Measurements from ENCODE around the gene TBX3. TPM values are rescaled to one million over a fixed set of nuclear protein-coding genes. Genes with fewer than 3 reads are reported as not detected.
"Not testable (repeated sequence)": the region's sequence is repeated elsewhere in the genome, so short reads cannot be mapped to it uniquely, and the experiment has no call there.

Gene TBX3
- total RNA-seq (1 to 10 TPM; 8.4 to 8.7 TPM), polyA plus RNA-seq (ENCODE audit: insufficient read depth, low read depth, low replicate concordance) (4.0 TPM)
- long read RNA-seq, donor 1, full-length matches to known transcripts = 11 of 11 reads
- long read RNA-seq, donor 1, partial matches to known transcripts = 0 of 11 reads
- long read RNA-seq, donor 1, other reads (novel, unspliced or antisense) = 0 of 11 reads
- long read RNA-seq, donor 2, full-length matches to known transcripts = 6 of 6 reads
- long read RNA-seq, donor 2, partial matches to known transcripts = 0 of 6 reads
- long read RNA-seq, donor 2, other reads (novel, unspliced or antisense) = 0 of 6 reads

DNA sequence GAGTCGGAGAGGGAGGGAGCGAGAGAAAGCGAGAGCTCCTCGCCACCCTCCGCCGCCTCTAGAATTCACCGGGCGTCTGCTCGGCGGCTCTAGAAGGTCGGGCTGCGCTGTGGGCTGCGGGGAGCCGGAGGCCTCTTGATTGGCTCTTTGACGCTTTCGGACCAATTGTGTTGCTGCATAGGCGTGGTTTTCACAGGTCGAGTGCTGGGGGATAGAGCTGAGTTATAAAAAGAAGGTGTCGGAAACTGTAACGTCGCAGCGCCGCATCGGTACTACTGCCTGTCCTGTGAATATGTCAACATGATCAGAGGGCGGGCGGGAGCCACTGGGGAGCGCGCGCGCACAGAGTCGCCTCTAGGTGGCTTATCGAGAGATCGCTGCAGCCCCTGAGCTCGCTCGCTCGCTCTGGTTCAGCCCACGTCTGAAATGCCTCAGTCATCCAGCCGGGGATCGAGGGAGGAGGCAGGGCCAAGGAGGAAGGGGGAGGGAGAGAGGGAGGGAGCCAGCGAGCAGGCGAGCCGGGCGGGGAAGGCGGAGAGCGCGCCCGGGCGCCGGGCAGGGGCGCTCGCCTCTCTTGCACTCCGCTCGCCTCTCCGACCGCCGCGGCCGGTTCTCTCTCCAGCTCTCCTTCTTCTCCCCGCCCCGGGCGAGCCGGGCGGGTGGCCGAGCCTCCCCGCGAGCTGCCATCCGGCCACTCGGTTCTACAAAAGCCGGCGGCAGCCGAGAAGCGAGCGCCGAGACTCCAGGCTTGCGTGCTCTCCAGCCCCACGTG is at the start of gene TBX3:
TSS of gene TBX3 (minus strand) at position 78 of the 772 bp plus-strand sequence. CDS start 975 bp downstream, outside the sequence.
- H3K27ac ChIP-seq = peak within 1 kb of the TSS; percentile 92 to 93
- no peaks in the 10 kb centered on the region for H3K27me3 ChIP-seq
- peak within 1 kb of the TSS; percentile 73 to 82 for H3K4me3 ChIP-seq
- H3K9me3 ChIP-seq = no peaks in the 10 kb centered on the region
- 0% methylated on average over 31 to 76 of the region's 76 CpGs for WGBS, 2 donors
- intact Hi-C loops (cut with DNase I; ENCODE audit: low total_unique reads) = no loop called here
- TF ChIP-seq, protein P1, sequence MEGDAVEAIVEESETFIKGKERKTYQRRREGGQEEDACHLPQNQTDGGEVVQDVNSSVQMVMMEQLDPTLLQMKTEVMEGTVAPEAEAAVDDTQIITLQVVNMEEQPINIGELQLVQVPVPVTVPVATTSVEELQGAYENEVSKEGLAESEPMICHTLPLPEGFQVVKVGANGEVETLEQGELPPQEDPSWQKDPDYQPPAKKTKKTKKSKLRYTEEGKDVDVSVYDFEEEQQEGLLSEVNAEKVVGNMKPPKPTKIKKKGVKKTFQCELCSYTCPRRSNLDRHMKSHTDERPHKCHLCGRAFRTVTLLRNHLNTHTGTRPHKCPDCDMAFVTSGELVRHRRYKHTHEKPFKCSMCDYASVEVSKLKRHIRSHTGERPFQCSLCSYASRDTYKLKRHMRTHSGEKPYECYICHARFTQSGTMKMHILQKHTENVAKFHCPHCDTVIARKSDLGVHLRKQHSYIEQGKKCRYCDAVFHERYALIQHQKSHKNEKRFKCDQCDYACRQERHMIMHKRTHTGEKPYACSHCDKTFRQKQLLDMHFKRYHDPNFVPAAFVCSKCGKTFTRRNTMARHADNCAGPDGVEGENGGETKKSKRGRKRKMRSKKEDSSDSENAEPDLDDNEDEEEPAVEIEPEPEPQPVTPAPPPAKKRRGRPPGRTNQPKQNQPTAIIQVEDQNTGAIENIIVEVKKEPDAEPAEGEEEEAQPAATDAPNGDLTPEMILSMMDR (IDR thresholded peaks at IDR 0.05) = peak in 2 of 3 experiments; percentile 36 to 46
- peak; percentile 62 for TF ChIP-seq POLR2A (IDR thresholded peaks at IDR 0.05)
- no peaks in the 10 kb centered on the region for H3K36me3 ChIP-seq (ENCODE audit: low read depth, missing control alignments)
- peaks cover 2% of the 10 kb centered on the region for H3K4me1 ChIP-seq
- DNase-seq = peak; percentile 96

DNA sequence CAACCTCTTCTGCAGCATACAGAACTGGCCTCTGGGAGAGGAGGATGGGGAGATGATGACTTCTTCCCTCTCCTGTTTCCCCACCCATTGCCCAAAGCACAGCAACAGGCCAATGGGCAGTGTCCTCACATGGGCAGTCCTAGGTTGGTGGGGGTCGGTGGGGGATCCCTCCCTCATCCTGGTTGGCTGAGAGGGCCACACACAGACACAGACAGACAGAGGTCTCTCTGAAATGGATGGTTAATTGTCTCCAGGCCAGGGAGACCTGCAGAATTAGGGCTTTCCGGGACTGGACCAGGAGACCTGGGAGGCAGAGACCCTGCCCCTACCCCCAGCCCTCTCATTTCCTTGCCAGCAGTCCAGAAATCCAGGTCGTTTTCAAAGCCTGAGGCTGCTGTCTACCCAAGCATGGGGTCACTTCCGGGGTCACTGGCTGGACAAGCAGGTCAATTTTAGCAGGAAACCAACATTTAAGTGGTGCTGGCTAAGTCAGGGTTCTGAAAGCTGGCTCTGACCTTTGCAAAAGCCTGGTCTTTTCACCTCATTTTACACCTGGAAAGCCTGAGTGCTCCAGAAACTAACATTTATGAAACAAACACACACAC is 48.6 kb upstream of the TBX3 start:
- intact Hi-C loops (cut with DNase I; ENCODE audit: low total_unique reads) = no loop called here
- WGBS, 2 donors = 51 to 61% methylated on average over 2 to 4 of the region's 4 CpGs
- TF ChIP-seq POLR2A (IDR thresholded peaks at IDR 0.05) = no peak
- TF ChIP-seq, protein P1 (IDR thresholded peaks at IDR 0.05) = no peak
- Histone ChIP-seq H3K4me1 (peaks cover 6% of the 10 kb centered on the region), H3K4me3 (no peak overlapping the region), H3K9me3 (no peaks in the 10 kb centered on the region), H3K27ac (no peak overlapping the region), H3K36me3 (ENCODE audit: low read depth, missing control alignments) (no peaks in the 10 kb centered on the region), H3K27me3 (no peaks in the 10 kb centered on the region)
- DNase-seq = no peak

DNA sequence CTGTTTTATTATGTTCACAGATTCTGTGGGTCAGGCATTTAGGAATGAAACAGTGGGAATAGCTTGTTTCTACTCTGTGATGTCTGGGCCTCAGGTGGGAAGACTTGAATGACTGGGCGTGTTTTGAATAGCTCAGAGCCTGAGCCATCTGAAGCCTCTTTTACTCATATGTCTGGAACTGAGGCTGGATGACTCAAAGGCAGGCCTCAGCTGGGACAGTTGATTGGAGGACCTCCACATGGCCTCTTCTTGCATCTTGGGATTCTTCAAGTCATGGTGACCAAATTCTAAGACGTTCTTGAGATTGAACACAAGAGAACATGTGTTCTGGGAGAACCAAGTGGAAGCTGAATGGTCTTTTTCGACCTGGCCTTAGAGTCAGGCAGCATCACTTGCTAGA is 45.8 kb upstream of the TBX3 start:
- 92 to 93% methylated on average over 3 of the region's 3 CpGs for WGBS, 2 donors
- no peak overlapping the region for H3K4me3 ChIP-seq
- H3K4me1 ChIP-seq = no peaks in the 10 kb centered on the region
- no peak for TF ChIP-seq POLR2A (IDR thresholded peaks at IDR 0.05)
- no peak for DNase-seq
- H3K27me3 ChIP-seq = no peaks in the 10 kb centered on the region
- no peak overlapping the region for H3K27ac ChIP-seq
- intact Hi-C loops (cut with DNase I; ENCODE audit: low total_unique reads) = no loop called here
- H3K9me3 ChIP-seq = no peaks in the 10 kb centered on the region
- H3K36me3 ChIP-seq (ENCODE audit: low read depth, missing control alignments) = no peaks in the 10 kb centered on the region

DNA sequence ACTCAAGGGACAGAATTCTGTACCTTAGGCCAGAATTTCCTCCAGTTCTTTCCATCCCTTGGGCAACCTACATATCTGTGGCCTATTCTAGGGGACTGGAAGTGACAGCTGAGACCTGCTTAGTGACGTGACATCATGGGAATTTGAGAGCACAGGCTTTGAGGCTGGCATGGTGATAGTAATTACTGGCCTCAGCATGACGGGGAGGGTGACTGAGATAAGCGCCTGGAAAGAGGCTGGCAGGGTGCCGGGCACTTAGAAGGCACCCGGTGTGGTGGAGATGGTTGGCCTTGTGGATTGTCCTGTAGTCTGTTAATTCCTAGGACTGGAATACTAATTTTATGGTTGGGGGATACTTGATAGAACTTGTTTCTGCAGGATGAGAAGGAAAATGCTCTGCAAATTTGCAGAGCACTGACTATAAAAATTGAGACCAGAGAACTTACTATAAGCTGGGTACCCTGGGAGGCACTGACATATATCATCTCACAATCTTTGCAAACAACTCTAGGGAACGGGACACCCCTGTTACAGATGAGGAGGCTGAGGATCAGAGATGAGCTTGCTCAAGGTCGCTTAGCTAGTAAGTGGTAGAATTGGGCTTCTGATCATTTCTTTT is 42.2 kb upstream of the TBX3 start:
- DNase-seq = peak; percentile 62
- H3K9me3 ChIP-seq = no peaks in the 10 kb centered on the region
- WGBS, 2 donors = 58 to 71% methylated on average over 6 to 7 of the region's 7 CpGs
- H3K27ac ChIP-seq = no peak overlapping the region
- H3K4me1 ChIP-seq = no peaks in the 10 kb centered on the region
- H3K4me3 ChIP-seq = no peak overlapping the region
- H3K36me3 ChIP-seq (ENCODE audit: low read depth, missing control alignments) = no peaks in the 10 kb centered on the region
- H3K27me3 ChIP-seq = no peaks in the 10 kb centered on the region
- TF ChIP-seq, protein P1 (IDR thresholded peaks at IDR 0.05) = no peak
- TF ChIP-seq POLR2A (IDR thresholded peaks at IDR 0.05) = no peak
- intact Hi-C loops (cut with DNase I; ENCODE audit: low total_unique reads) = no loop called here

DNA sequence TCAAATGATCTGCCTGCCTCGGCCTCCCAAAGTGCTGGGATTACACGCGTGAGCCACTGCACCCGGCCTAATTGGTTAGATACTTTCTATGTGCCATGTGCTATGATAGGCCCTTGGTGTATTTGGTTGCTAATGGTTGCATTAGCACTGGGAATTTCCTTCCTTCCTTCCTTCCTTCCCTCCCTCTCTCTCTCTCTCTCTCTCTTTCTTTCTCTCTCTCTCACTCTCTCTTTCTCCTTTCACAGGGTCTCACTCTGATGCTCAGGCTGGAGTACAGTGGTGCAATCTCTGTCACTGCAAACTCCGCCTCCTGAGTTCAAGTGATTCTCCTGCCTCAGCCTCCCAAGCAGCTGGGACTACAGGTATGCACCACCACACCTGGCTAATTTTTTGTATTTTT is 38.2 kb upstream of the TBX3 start:
- H3K9me3 ChIP-seq; H3K27me3 ChIP-seq; H3K36me3 ChIP-seq (ENCODE audit: low read depth, missing control alignments); H3K4me1 ChIP-seq; DNase-seq; H3K27ac ChIP-seq; intact Hi-C loops (cut with DNase I; ENCODE audit: low total_unique reads); H3K4me3 ChIP-seq: not testable (repeated sequence)
- WGBS, 2 donors = 80 to 89% methylated on average over 5 of the region's 5 CpGs

Measured in testis (tissue), 5 donors.